Umbilical cord (tissue), 2 donors: ENCODE results near the gene FBXW5. TPM values are rescaled to one million over a fixed set of nuclear protein-coding genes. Genes with fewer than 3 reads are reported as not detected.

Experiments
- DNase-seq: peaks from one replicate; pipeline ENCODE4 v3.0.0-alpha.2; 2015; ENCODE audit warnings: low spot score
- total RNA-seq: library from RNA; depleted of rRNA; stranded (reverse); fragments of >200 nt; gene quantifications from one replicate; pipeline ENCODE4 v1.2.3, GENCODE V29; 2014; ENCODE audit warnings: low replicate concordance; ENCODE audit not compliant: insufficient read depth

The FBXW5 gene
- total RNA-seq, 1 donor from 2014 or later = 75.8 TPM

GRCh38 chr9:136936645-136937170, 7.8 kb downstream of the FBXW5 start:
- DNase-seq = no peak

GRCh38 chr9:136935651-136936050, 8.9 kb downstream of the FBXW5 start:
- no peak for DNase-seq

- no peak for DNase-seq
Measured at GRCh38 chr9:136934277-136934676, 10.3 kb downstream of the FBXW5 start.

DNA sequence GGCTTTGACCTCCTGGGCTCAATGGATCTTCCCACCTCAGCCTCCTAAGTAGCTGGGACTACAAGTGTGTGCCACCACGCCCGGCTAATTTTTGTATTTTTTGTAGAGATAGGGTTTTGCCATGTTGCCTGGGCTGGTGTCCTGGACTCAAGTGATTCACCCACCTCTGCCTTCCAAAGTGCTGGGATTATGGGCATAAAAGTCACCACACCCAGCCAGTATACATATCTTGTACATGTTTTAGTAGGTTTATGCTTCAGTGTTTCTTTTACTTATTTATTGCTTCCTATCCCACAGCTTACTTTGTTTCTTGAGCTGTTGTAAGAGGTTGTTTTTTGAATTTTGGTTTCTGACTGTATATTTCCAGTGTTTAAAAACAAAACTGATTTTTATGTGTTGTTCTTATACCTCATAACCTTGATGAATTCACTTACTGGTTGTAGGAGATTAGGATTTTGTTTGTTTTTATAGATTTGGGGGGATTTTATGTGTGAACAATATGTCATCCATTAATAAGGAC, 12.9 kb downstream of the FBXW5 start:
- DNase-seq = no peak

DNA sequence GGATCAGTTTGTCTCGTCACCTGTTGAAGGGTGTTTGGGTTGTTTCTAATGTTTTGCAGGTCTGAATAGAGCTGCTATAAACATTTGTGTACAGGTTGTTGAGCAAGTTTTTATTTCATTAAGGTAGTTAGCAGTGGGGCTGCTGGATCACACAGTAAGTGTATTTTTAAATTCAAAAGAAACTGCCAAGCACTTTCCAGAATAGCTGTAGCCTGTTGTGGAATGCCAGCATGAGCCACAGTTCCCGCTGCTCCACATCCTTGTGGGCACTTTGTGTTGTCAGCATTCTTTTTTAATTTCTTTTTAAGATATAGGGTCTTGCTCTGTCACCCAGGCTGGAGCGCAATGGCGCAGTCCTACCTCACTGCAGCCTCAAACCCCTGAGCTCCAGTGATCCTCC, 14.5 kb downstream of the FBXW5 start:
- no peak for DNase-seq

DNA sequence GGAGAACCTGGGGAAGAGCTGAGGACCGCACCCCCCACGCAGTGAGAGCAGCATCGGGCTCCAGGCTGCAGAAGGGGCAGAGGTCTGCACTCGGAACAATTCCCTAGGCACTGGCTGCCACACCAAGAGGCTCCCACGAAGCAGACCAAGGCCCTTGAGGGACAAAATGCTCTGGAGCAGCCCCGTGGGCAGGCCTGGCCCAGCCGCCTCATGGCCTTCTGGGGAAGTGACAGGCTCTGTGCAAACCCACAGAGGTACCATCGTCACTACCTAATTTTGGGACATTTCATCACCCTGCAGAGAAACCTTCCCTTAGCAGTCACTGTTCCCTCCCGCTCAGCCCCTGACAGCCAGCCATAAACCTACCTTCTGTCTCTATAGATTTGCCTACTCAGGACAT, 15.9 kb downstream of the FBXW5 start:
- no peak for DNase-seq

DNA sequence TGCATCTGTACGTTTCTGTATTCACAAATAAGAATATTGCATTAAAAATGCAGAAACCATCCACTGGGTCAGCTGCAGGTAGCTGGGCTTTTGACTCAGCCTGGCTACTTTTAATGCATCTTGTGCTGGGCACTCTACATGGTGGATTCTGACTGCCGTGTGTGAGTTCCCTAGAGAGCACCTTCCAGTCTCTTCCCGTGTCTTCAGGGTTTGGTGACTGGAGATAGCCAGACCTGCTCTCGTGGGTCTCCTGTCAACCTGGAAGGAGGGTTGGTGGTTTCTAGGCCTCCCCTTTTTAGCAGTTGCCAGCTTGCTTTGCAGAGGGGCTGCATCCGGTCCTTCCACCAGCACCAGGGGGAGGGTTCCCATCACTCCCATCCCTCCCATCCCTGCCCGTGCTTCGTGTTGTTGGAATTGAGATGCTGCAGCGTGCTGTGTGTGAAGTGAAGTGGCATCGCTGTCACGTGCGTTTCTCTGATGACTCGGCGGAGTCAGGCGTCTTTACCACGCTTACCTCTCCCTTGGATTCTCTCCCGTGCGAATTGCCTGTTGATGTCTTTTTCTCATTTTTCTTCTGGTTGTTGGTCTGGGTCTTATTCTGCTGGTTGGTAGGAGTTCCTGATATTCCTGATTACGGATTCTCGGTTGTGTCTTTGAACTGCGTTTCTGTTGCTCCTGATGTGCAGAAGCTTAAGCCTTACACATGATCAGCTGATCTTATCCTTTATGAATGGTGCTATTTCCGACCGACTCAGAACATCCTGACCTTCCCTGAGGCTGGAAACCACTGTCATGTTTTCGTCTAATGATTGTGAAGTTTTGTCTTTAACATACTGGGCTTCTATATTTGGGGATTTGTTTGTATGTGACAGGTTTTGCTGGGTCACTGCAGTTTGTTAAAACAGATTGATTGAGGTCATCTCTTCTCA, 16.9 kb downstream of the FBXW5 start:
- DNase-seq = no peak

- DNase-seq = no peak
Measured at GRCh38 chr9:136926749-136927148, 17.8 kb downstream of the FBXW5 start.

GRCh38 chr9:136926154-136926704, 18.3 kb downstream of the FBXW5 start:
- DNase-seq = no peak

DNA sequence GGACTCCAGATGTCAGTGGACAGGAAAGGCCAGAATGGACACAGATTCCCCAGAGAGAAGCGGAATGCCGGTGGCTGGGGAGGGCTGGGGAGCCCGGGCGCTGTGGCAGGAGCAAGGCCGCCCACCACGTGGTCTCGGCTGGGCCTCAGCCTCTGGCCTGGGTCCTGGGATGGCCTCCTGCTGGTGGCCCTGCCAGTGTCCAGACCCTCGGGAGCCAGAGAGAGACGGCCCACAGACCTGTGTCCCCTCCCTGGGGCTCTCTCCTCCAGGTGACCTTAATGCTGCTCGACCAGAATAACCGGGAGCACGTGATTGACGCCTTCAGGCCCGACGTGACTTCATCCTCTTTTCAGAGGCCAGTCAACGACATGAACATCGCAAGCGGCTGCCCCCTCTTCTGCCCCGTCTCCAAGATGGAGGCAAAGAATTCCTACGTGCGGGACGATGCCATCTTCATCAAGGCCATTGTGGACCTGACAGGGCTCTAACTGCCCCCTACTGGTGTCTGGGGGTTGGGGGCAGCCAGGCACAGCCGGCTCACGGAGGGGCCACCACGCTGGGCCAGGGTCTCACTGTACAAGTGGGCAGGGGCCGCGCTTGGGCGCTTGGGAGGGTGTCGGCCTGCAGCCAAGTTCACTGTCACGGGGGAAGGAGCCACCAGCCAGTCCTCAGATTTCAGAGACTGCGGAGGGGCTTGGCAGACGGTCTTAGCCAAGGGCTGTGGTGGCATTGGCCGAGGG, 19.0 kb downstream of the FBXW5 start:
- no peak for DNase-seq

DNA sequence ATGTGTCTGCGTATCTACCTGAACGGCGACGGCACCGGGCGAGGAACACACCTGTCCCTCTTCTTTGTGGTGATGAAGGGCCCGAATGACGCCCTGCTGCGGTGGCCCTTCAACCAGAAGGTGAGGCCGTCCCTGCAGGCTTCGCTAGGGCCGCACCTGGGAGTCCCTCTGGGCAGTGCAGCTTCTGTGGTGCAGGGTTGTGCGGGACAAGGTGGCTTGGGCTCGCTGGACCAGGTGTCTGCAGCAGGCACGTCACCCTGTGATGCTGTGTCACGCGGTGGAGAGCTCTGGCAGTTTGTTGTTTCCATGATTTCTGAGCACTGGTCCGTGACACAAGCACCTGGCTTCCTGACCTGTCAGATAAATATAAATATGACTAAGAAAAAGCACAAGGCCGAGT, 20.7 kb downstream of the FBXW5 start:
- no peak for DNase-seq

GRCh38 chr9:136922540-136922939, 22.0 kb downstream of the FBXW5 start:
- no peak for DNase-seq

DNA sequence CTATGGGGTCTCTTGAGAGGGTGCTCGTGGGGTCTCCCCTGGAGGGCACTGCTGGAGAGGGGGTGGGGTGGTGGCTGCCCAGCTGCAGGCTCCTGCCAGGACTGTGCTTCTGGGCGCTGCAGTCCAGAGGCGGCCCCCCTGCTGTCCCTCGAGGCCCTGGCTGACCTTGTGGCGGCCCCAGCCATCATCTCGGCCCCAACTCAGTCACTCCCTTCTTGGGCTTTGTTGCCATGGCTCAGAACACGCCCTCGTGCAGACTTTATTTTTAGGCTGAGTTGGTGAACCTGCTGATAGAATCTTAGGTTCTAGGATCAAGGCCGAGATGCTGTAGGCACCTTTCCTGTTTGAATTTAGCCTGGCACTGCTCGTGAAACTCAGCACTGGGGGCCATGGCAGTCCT, 22.8 kb downstream of the FBXW5 start:
- no peak for DNase-seq

GRCh38 chr9:136921307-136921706, 23.2 kb downstream of the FBXW5 start:
- no peak for DNase-seq

GRCh38 chr9:136920734-136921231, 23.8 kb downstream of the FBXW5 start:
- no peak for DNase-seq

GRCh38 chr9:136920069-136920468, 24.5 kb downstream of the FBXW5 start:
- no peak for DNase-seq

GRCh38 chr9:136917902-136918301, 26.6 kb downstream of the FBXW5 start:
- no peak for DNase-seq

- no peak for DNase-seq
Measured at GRCh38 chr9:136916330-136917184, 28.0 kb downstream of the FBXW5 start.

DNA sequence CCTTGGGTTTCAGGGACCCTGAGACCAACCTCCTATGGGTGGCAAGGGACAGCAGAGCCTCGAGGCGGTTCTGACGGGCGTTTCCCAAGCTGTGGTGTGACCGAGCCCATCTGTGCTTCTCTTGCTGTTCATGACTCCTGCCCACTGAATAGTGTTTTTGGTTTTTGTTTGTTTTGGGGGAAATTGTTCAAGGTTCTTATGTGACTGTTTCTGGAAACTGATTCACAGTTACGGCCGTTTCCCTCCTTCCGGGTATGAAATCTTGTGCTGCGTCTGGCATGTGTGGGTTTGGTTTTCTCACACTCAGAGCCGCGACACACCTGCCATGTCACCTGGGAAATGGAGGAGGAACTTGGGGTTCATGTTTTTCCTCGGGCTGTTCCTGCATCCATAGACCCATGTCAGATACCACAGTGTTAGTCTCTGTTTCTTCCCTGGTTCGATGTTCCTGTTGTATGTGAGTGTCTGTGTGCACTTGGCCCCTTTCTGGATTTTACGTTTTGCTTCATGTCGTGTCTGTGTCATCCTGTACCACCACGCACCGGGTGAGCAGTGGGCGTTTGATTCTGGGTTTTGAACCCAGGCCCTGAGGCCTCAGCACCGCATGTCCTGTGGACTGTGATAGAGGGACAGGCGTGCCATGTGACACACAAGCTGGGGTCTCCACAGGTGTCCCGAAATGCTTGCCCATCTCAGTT, 28.8 kb downstream of the FBXW5 start:
- no peak for DNase-seq
